GM20000 (cell line): ENCODE measurements around the gene C1orf210.

Source experiments
- DNase-seq: peaks from one replicate; pipeline ENCODE4 v3.0.0; 2012; ENCODE audit warnings: low spot score
- TF ChIP-seq, protein P1 (sequence below): IDR thresholded peaks from 2 replicates; pipeline ENCODE4 v1.5.1; 2012; ENCODE audit warnings: mild to moderate bottlenecking, control low read depth; ENCODE audit errors: extremely low read depth, missing control alignments

C1orf210 gene

DNA sequence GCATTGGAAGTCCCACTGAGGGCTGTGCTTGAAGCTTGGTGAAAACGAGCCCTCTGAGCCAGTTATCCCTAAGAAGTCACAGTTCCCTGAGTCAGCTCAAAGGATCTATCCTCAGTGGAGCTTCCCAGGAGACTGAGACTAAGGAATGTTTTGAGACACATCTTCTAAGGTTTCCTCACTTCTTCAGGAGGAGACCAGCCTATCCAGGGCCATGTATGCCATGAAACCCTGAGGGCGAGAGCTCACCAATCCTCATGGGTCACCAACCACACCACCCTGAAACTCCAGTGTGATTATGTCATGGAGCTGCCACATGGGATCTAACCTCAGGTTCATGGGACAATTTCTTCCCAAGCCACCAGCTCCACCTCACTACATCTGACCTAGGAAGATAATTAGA, 7.8 kb upstream of the C1orf210 start:
- TF ChIP-seq, protein P1, sequence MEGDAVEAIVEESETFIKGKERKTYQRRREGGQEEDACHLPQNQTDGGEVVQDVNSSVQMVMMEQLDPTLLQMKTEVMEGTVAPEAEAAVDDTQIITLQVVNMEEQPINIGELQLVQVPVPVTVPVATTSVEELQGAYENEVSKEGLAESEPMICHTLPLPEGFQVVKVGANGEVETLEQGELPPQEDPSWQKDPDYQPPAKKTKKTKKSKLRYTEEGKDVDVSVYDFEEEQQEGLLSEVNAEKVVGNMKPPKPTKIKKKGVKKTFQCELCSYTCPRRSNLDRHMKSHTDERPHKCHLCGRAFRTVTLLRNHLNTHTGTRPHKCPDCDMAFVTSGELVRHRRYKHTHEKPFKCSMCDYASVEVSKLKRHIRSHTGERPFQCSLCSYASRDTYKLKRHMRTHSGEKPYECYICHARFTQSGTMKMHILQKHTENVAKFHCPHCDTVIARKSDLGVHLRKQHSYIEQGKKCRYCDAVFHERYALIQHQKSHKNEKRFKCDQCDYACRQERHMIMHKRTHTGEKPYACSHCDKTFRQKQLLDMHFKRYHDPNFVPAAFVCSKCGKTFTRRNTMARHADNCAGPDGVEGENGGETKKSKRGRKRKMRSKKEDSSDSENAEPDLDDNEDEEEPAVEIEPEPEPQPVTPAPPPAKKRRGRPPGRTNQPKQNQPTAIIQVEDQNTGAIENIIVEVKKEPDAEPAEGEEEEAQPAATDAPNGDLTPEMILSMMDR: no peak
- no peak for DNase-seq

DNA sequence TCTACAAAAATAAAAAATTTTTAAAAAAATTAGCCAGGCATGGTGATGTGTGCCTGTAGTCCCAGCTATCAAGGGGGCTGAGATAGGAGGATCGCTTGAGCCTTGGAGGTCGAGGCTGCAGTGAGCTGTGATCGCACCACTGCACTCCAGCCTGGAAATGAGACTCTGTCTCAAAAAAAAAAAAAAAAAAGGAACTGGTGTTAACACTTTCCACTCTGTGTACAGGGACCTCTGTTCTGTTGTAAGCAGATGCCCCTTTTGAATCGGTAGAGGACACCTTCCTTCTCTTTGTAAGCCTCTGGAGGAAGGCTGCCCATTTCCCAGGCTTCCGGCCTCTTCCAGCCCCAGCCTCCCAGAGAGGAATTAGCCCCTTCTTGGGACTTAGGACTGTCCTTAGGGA, 7.3 kb upstream of the C1orf210 start:
- TF ChIP-seq, protein P1: no peak

DNA sequence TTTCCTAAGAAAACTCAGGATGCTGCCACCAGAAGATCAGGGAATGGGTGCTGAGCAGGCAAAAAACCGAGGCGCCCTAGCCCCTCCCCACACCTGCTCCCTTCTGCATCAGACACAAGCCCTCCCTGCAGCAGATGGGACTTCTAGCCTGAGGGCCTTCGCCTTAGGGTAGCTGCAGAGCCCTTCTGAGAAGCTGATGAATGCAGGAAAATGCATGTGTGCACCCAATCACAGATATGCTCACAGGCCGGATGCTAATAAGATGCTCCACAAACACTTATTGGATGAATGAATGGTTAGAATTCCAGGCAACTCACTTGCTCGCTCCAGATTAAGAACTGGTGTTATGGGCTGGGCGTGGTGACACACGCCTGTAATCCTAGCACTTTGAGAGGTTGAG, 6.8 kb upstream of the C1orf210 start:
- TF ChIP-seq, protein P1: no peak
- no peak for DNase-seq

More for the DNA sequence above, 7.3 kb upstream of the C1orf210 start:
- no peak for DNase-seq

DNA sequence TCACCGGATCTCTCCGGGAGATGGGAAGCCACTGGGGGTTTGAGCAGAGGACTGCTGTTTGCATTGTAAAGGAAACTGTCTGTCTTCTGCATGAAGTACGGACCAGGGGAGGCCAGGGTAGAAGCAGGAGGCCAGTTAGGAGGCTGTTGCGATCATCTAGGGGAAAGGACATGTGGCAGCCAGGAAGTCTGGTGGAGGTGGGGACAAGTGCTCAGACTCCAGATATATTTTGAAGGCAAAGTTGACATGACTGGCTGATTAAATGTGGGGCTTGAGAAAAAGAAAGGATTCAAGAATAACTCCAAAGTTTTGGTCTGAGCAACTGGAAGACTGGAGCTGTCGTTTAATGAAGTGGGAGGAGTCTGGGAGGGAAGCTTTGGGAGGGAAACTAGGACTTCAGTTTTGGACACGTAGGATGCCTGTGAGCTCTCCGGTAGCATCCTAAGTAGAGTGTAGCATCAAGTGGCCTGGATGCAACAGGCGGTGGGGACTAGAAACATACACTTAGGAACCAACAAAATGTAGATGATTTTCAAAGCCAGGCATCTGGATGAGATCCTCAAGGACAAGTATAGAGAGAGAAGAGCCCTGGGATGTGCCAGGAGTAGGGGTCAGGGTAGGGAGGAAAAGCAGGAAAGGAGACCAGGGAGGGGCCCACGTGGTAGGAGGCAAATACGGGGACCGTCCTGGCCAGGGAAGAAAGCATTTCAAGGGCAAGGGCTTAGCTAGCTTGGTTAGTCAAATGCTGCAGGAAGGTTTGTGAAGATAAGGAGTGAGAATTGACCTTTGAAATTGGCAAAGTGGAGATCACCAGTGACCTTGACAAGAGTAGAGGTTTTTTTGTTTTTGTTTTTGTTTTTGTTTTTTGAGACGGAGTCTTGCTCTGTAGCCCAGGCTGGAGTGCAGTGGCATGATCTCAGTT, 3.7 kb upstream of the C1orf210 start:
- DNase-seq: no peak
- TF ChIP-seq, protein P1: no peak

DNA sequence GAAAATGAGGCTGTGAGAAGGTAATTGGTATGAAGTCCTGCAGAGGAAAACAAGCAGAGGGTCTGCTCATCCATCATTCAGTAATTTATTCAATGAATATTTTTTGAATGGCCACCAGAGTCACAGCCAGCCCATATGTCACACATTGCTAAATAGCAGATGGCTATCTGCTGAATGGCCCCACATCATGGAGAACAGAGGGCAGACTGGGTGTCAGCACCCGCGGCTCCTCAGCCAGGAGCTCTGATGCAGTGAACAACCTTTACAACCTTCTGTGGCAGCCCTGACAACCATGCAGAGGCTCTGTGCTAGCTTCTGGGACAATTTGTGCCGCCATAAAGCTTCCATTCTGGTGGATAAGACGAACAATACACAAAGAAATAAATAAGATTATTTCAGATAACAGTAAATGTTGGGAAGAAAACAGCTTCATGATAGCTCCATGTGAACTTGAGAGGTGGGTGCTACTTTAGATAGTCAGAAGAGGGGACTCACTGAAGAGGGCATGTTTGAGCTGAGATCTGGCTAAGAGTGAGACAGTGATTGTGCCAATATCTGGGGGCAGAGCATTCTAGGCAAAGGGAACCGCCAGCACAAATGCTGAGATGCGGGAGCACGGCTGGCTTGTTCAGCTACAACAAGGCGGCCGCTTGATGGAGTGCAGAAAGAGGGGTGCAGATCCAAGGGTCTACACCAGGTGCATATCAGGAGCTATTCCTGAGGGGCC, 2.8 kb upstream of the C1orf210 start:
- TF ChIP-seq, protein P1: no peak
- DNase-seq: no peak

DNA sequence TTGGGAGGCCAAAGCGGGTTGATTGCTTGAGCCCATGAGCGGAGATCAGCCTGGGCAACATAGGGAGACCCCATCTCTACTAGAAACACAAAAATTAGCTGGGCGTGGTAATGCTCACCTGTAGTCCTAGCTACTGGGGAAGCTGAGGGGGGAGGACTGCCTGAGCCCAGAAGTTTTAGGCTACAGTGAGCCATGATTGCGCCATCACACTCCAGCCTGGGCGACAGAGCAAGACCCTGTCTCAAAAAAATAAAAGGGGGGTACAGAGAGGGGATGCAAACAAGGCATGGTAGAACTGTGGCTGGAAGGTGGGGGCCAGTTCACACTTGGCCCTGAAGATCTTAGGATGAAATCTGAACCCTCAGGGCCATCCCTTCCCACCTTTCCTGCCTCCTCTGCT, 1.2 kb upstream of the C1orf210 start:
- TF ChIP-seq, protein P1: no peak
- no peak for DNase-seq

DNA sequence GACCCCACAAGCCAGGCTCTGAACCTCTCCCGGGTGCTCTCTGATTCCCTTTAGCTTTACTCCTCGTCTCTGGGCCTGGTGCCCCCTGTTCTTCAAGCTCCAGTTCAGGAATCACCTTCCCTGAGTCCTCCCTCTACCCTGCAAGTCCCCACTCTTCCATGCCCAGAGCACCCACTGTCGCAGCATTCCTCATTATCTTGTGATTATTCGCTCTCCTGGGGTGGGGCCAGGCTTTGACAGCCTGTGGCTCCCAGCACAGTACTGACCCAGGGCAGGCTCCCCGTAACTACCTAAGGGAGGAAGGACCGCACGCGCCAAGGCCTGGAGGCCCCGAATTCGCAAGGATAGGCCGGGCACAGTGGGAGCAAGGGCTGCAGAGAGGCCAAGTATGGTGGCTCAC, 734 bp upstream of the C1orf210 start:
- DNase-seq: no peak
- TF ChIP-seq, protein P1: no peak
